EL (cell line): ENCODE measurements around the gene MAD2L2.

Experiments used
- DNase-seq: peaks from one replicate; pipeline ENCODE4 v3.0.0-alpha.2; 2016

MAD2L2 gene

DNA sequence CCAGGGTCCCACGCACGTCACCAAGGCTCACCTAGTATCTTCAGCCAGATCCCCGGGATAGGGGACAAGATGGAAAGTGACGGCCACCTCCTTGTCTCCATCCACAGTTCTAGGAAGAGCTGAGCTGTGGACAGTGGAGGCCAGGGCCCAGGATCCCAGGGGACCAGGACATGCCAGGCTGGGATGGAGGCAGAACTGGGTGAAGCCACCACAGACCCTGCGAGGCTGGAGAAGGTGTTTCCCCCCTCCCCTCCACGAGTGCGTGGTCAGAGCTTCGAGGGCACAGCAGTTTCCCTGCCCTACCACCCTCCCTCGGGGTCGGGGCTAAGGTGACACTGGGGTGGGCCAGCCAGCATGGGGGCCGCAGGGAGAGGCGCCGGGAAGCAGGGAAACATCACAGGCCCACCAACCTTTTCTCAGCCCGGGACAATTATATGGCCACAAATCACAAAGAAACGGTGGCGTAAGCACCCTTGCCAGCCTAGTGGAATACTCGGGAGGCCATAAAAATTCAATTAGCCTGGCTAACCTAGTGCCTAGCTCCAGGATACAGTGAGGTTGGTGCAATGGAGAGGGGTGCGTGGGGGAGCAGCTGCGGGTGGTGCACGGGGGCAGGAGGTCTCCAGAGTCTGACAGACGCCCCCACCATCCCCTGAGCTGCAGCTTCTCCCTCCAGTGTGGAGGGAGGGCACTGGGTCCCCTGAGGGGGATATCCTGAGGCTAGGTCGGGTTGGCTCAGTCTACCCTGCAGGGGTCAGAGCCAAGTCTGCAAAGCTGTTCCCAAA, 23.9 kb upstream of the MAD2L2 start:
- DNase-seq, result no peak

- DNase-seq, result no peak
Measured at GRCh38 chr1:11704194-11704529, 23.2 kb upstream of the MAD2L2 start.

DNA sequence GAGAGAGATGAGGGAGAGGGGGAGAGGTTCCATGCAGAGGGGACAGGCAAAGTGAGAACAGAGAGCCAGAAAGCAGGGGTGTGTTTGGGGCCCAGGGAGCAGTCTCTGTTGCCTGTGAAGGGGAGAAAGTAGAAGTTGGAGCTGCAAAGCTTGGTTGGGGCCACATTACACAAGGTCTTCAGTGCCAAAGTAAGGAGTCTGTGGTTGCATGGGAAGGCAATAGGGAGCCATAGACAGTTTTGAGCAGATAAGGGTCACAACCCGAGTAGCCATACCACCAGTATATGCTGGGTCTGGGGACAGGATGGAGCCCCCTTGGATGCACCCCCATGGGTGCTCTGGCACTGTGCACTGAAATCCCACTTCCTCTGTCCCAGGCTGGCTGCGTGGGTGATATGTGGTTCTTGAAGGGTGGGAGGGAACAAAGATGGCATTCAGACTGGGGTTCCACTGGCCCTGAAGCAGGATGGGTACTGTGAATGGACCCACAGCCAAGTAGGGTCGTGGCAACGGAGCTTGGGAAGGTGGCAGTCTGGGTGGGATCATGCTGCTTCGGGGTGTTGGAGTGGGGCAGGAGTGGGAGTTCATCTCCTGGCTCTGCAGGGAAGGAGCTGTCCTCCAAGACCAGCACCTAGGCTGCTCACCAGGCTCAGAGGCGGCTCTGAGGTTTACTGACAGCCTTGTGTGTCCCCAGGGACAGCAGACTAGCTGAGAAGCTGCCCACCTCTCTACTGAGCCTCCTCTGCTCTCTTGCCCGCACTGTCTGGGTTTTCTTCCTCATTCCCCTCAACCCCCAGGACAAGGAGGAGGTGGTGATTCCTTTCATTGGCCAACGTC, 22.6 kb upstream of the MAD2L2 start:
- DNase-seq, result no peak

DNA sequence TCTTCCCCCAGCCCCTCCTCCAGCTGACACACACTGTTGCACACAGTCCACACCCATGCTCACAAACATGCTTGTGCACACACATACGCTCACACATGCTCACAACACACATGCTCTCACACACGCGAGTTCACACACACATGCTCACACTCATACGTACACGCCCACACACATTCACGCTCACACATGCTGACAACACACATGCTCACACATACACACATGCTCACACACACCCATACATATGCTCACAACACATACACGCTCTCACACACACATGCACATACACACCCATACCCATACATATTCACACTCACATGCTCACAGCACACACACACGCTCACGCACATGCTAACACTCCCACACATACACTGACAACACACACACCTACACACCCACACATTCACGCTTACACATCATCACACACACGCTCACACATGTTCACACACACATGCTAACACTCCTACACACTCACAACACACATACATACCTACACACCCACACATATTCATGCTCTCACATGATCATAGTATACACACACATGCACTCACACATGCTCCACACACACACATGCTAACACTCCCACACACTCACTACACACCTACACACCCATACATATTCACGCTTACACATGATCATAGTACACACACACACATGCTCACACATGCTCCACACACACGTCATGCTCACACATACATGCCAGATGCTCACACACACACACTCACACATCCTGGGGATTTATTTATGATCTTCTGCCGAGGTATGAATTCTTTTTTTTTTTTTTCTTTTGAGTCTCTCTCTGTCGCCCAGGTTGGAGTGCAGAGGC, 21.2 kb upstream of the MAD2L2 start:
- no peak for DNase-seq

- no peak for DNase-seq
Measured at GRCh38 chr1:11701551-11701961, 20.6 kb upstream of the MAD2L2 start.

DNA sequence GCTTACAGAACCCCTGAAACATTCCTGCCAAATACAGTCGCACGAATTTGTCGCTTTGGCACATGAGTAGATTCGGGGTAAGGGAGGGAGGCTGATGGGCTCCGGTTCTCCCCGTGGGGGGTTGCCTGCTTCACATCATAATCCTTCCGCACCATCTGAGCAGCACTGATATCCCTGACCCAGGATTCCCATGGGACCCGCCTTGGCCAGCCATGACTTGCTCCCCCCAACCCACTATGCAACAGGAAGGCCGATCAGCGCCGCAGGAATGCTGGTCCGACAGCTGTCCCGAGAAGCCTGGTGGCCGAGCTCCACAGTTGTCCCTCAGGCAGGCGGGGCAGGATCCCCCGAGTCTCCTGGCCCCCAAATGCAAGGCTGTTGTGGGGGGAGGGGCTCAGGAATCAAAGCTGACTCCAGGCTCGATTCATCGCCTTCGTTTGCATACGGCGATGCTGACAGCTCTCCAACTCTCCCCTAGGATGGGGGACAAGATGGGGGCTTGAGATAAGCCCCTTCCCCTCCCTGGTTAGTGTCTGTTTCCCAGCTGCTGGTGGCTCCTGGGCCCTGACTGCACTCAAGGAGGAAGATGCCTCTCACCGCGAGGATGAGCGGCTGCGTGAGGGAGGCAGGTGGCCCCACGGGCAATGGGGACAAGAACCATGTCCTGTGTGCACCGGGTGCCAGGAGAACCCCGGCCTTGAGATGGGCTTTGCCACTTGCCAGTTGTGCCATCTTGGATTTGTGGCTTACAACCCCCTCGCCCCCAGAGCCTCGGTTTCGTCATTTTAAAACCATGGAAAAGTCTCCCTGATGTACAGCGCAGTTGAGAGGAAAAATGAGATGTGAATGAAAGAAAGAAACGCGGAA, 19.9 kb upstream of the MAD2L2 start:
- no peak for DNase-seq

DNA sequence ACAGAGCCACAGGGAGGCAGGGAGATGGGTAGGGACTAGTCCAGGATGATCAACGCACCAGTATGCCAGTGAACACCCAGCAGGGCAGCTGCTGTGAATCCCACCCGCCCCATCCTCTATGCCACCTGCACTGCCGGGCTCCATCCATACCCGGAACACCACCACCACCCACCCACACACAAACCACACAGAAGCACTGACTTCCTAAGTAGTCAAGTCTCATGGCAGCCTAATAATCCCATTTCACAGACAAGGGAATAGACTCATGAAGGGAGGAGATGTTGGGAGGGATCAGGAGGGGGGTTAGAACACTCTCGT, 16.9 kb upstream of the MAD2L2 start:
- DNase-seq, result no peak

DNA sequence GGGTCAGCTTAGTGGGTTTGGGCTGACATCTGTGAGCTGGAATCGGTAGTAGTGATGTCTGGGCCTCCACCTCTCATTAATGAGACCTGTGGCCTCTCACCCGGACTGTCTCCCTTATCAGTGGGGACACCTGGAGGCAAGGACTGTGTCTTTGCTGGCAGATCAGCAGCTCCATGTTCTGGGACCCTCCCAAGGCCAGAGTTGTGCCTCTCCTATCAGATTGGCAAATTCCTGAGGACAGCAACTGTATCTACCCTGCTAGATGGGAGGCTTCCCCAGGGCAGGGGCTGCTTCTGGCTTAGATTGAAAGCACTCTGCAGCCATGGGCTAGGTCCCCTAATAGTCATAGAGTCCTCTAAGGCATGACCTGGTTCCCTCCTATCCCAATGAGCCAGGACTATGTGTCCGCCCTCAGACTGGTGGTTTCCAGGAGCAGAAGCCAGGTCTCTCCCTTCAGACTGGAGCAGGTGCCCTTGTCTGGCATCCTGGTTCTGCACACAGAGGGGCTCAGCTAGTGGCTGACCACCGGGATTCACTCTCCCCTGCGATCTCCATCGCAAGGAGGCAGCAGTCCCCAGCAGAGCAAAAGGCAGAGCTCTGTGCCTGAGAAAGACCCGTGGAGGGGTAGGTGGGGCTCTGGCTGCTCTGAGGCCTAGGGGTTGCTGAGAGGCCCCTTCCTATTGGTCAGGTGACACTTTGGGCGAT, 16.4 kb upstream of the MAD2L2 start:
- no peak for DNase-seq

DNA sequence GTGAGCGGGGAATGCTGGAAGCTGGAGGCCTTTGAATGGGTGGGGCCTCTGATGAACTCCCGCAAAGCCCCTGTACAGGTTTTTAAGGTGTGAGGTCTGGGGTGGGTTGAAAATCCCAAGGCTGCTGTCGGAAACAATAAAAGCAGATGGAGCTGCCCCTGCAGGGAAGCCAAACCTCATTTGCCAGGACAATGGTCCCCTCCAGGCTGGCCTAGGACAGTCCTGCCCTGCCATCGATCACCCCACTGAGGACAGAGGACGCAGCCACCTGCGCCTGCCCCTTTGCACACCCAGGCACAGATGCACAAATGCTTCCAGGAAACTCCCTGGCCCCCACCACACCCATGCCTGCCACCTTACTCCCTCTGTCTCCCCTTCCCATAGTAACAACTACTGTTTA, 14.9 kb upstream of the MAD2L2 start:
- no peak for DNase-seq

DNA sequence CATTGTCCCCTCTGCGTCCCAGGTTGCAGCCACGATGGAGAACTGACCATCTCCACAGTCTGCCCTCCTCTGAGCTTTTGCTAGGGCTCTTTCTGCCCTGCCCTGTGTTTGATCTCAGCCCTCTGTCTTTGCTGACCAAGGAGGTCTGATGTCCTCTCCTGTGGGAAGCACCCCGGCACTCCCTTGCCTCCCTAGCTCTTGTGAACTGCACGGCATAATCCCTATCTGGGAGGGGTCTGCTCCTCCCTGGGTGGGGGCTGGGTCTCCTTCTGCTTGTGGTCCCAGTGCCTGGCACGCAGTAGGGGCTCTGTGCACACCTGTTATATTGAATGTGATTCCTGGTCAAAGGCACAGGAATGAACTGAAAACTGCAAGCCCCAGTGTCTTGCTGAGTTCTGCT, 13.0 kb upstream of the MAD2L2 start:
- DNase-seq, result no peak

- peak; percentile 90 for DNase-seq
Measured at GRCh38 chr1:11693024-11693590, 12.2 kb upstream of the MAD2L2 start.

DNA sequence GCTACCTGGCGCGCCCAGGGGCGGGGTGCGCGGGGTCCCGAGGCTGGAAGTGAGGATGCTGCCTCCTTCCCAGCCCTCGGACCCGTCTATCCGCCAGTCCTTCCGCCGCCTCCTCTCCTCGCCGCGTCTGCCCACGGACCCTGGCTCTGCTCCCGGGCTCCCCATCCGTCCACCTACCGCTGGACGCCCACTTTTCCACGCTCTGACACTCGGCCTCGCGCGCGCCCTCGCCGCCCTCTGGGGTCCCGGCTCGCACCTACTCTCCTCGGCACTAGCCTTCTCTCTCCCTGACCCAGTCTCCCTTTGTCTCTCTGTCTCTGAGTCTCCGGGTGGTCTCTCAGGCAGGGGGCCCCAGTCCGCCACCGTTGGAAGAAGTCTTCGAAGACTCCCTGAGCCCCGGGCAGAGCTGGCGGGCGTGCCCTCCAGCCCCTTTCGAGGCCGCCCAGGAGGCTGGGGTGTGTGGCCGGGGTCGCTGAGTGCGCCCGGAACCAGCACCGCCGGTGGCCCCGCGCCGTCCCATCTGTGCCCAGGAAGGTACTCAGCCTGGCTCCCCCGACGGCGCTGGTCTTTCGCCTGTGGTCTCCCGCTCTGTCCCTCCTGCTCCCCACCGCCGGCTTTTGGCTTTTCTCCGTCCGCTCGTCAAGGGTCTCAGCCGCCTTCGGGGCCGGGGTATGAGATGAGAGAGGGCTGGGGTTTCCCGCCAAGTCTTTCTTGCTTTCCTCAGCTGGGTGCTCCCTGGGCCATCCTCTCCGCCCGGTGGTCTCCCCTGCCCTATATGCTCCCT, 11.2 kb upstream of the MAD2L2 start:
- DNase-seq, result no peak

DNA sequence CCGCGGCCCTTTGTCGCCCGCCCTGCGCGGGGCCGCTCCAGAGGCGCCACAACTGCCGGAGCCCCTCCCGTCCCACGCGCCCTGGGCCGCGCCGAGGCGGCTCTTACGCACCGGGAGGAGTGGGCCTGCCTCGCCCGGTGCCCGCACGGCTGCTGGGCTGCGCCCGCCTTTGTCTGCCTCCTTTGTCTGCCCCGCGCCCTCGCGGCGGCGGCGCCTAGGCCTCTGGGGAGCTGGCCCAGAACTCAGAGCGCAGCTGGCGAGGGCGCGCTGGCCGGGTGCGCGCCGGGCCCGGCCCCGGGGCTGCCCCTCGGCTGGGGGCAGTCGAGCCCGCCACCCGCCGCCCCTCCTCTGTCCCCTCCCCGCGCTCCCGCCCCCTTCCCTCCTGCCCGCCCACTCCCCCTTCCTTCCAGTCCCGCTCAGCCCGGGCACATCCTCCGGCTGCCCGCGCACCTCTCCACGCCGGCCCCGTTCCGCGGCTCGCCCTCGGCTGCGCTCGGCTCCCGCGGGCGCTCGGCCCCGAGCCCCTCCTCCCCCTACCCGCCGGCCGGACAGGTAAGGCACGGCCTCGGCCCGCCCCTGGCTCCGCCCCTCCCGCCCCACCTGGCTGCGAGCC, 10.5 kb upstream of the MAD2L2 start, which contains the start of gene DRAXIN:
Gene DRAXIN (plus strand): TSS at position 409 of the 613 bp plus-strand sequence. CDS start 14,549 bp downstream, outside the sequence.
- DNase-seq, result no peak

DNA sequence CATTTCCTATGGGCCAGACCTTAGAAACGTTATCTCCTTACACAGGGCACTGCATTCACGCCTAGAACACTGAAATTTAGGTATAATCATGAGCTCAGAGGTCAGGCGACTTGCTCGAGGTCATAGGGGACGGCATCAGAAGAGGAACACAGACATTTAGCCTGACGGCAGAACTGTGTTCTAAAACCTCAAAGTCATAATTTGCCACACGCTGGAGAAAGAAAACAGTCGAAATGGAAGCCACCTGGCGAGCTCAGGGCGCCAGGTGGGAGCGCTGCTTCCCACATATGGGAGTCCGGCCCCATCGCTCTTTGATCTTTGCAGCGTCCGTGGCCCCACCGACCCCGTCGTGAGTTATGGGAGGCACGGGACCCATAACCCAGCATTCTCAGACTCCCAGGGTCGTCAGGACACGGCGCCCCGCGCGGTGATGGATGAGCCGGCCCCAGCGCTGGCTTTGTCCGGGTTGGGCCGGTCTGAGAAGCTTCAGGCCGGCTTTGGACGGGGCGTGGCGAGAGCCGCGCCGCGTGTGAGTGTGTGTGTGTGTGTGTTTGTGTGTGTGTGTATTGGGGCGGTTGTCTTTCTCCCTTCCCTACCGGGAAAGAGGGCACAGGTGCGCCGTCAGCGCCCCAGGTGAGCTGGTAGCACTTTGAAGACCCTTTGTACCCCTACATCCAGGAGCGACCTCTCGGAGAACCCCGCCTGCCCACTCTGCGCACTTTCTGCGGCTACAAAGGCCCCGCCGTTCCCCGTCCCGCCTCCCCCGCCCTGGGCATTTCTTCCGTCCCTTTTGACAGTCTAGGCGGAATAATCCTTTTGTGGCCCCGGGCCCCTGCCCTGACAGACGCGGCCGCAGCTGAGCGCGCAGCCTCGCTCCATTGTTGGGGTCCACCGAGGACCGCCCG, 9.7 kb upstream of the MAD2L2 start:
- no peak for DNase-seq

DNA sequence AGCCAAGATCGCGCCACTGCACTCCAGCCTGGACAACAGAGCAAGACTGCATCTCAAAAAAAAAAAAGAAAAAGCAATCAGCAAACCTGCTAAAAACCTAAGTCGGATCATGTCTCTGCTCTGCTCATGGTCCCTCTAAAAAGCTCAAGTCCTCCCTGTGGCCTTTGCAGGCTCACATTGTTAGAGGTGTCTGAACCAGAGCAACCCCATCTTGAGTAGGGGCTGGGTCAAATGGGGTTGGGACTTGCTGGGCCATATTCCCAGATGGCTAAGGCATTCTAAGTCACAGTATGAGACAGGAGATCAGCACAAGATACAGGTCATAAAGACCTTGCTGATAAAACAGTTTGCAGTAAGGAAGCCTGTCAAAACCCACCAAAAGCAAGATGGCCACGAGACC, 7.6 kb upstream of the MAD2L2 start:
- DNase-seq, result no peak

- no peak for DNase-seq
Measured at GRCh38 chr1:11685210-11685752, 4.3 kb upstream of the MAD2L2 start.

DNA sequence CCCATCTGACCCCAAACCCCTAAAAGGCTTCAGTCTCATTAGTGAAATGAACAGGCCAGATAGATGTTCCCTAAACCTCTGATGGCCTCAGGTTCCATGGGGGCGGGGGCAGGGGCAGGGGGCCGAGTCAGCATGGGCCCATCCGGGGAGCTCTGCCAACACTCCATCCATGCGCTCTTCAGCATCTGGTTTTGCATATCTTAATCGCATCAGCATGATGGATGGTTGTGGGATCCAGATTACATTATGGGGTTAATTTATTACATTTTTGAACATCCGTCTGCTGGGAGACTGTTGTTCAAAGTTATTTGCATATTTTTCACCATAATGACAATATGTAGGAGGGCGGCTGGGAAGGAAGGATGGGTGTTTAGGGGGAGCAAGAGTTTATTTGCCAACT, 3.1 kb upstream of the MAD2L2 start:
- DNase-seq, result no peak

DNA sequence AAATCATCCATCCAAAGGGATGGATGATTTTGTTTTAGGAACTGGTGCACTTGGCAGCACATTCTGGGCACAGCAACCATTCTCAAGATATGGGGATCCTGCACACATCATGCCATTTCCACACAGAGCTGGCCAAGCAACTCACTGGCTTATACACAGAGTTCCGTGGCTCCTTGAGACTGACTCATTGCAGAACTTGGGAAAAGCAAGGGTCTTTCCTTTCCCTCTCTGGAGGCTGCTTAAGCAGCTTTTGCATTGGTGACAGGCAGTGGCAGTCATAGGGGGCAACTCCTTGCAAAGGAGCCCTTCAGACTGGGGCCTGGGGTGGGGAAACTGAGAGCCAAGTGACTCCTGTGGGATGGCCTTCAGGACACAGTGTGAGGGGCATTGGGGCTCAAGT, 1.9 kb upstream of the MAD2L2 start:
- DNase-seq, result no peak

- no peak for DNase-seq
Measured at GRCh38 chr1:11682287-11682771, 1.4 kb upstream of the MAD2L2 start.
